ENCODE measurements around the gene STKLD1. TPM values are rescaled to one million over a fixed set of nuclear protein-coding genes. Genes with fewer than 3 reads are reported as not detected.
"Not testable (repeated sequence)": the region's sequence is repeated elsewhere in the genome, so short reads cannot be mapped to it uniquely, and the experiment has no call there.

The STKLD1 gene
- not detected for total RNA-seq

DNA sequence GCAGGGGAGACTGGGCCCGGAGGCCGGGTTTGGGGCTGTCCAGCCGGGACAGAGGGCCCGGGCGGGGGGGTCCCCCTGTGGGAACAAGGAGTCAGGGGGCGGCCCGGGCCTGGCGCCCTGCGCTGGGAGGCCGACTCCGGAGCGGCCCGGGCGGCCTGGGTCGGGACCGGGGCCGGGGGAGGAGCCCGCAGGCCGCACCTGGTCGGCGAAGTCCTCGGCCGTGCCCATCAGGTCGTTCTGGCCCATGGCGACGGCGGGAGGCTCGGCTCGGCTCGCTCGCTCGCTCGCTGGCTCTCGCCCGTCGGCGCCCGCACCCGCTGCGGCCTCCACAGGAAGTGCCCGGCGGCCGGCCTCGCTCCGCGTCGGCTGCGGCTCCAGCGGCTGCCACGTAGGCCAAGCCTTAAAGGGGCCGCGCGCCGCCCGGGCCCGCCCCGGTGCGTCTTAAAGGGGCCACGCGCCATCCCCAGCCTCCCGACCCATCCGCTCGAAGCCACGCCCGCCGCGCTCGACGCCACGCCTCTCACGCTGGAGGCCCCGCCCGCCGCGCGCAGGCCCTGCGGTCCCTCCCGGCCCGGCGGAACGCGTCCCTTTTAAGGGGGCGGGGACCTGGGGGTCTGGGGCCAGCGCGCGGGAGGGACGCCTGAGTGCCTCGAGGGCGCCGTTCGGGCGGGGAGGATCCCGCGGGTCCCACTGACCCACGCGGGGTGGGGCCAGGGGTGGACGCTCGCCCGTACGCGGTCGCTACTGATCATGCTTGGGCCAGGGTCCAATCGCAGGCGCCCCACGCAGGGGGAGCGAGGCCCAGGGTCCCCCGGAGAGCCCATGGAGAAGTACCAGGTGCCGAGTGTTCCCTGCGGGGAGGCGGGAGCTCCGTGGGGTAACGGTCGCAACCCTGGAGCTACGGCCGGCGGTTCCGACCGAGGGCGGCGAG is at the start of gene STKLD1, which contains the start of gene SURF4:
Gene STKLD1, plus strand, starts transcription at position 643 of the 931 bp plus-strand sequence. Its CDS starts 108 bp downstream, at position 751.
Gene SURF4, minus strand, starts transcription at position 337 of the 931 bp plus-strand sequence. Its CDS starts 91 bp downstream, at position 246.
- TF ChIP-seq CTCF (IDR thresholded peaks at IDR 0.05) (peak in 2 of 7 experiments; percentile 45 to 48), POLR2A (IDR thresholded peaks at IDR 0.05) (peak; percentile 55 to 96 (median 73))
- H3K4me3 ChIP-seq: peak within 1 kb of the TSS; percentile 82 to 87
- peak within 1 kb of the TSS; percentile 90 to 98 (median 98) for H3K27ac ChIP-seq
- H3K27me3 ChIP-seq: no peaks in the 10 kb centered on the region
- peak; percentile 97 to 98 (median 97) for DNase-seq
- WGBS, 2 donors: 0 to 3% methylated on average over 14 to 117 of the region's 120 CpGs
- H3K4me1 ChIP-seq: peaks cover 47% of the 10 kb centered on the region
- no peaks in the 10 kb centered on the region for H3K36me3 ChIP-seq (replicated peaks in 1 of 2; ENCODE audit: insufficient read depth in 1 of 2, low read depth in 2 of 2)
- H3K9me3 ChIP-seq: no peaks in the 10 kb centered on the region
- intact Hi-C loops (cut with DNase I): no loop called here
- ATAC-seq: peak; percentile 95

- intact Hi-C loops (cut with DNase I): loop anchor here (10.0 kb wide), 1 partner anchor 142 kb away; no protein-coding TSS in a partner anchor
- H3K4me1 ChIP-seq; H3K4me3 ChIP-seq; H3K36me3 ChIP-seq (replicated peaks in 1 of 2; ENCODE audit: insufficient read depth in 1 of 2, low read depth in 2 of 2); ATAC-seq; DNase-seq; H3K27me3 ChIP-seq; H3K27ac ChIP-seq; H3K9me3 ChIP-seq: not testable (repeated sequence)
- WGBS, 2 donors: 85 to 95% methylated on average over 6 of the region's 6 CpGs
Observed at GRCh38 chr9:133327021-133327420, 49.1 kb upstream of the STKLD1 start.

- H3K9me3 ChIP-seq: no peaks in the 10 kb centered on the region
- H3K36me3 ChIP-seq (replicated peaks in 1 of 2; ENCODE audit: insufficient read depth in 1 of 2, low read depth in 2 of 2): peaks cover 13 to 17% of the 10 kb centered on the region in 2 donors
- ATAC-seq: no peak
- no peak overlapping the region for H3K27ac ChIP-seq
- H3K4me1 ChIP-seq: peaks cover 4% of the 10 kb centered on the region
- DNase-seq: no peak
- H3K27me3 ChIP-seq: no peaks in the 10 kb centered on the region
- TF ChIP-seq CTCF (IDR thresholded peaks at IDR 0.05) (no peak), POLR2A (IDR thresholded peaks at IDR 0.05) (no peak)
- intact Hi-C loops (cut with DNase I): loop anchor here (10.0 kb wide), 1 partner anchor 143 kb away; no protein-coding TSS in a partner anchor
- no peak overlapping the region for H3K4me3 ChIP-seq
- 89 to 90% methylated on average over 10 of the region's 10 CpGs for WGBS, 2 donors
Observed at GRCh38 chr9:133327834-133328484, 48.2 kb upstream of the STKLD1 start.

GRCh38 chr9:133329306-133330156 is 46.6 kb upstream of the STKLD1 start:
- ATAC-seq (peak; percentile 75), DNase-seq (peak; percentile 41 to 66 (median 55))
- not testable (repeated sequence) for H3K4me3 ChIP-seq, H3K9me3 ChIP-seq, H3K27me3 ChIP-seq
- peaks cover 11% of the 10 kb centered on the region for H3K4me1 ChIP-seq
- WGBS, 2 donors: 49 to 51% methylated on average over 21 of the region's 21 CpGs
- intact Hi-C loops (cut with DNase I): loop anchor here (10.0 kb wide), 3 partner anchors 145 to 295 kb away; partner anchors contain the start of gene GTF3C5
- H3K36me3 ChIP-seq (replicated peaks in 1 of 2; ENCODE audit: insufficient read depth in 1 of 2, low read depth in 2 of 2): peaks cover 24 to 27% of the 10 kb centered on the region in 2 donors
- peak overlapping the region in 2 of 4 donors; percentile 47 to 48 for H3K27ac ChIP-seq
- TF ChIP-seq CTCF (IDR thresholded peaks at IDR 0.05): peak; percentile 31 to 69 (median 60)
- TF ChIP-seq POLR2A (IDR thresholded peaks at IDR 0.05): peak in 1 of 3 donors; percentile 12

Data from body of pancreas (tissue), 4 donors.